WTC11 (cell line): ENCODE results near the gene CA10.

ENCODE experiments used
- ATF1 ChIP-seq: sonication (generic); formaldehyde crosslinking; IDR thresholded peaks from 2 replicates; pipeline ENCODE4 v1.8.1; 2023; ENCODE audit warnings: mild to moderate bottlenecking, moderate library complexity, missing genetic modification reagents
- EMX1 ChIP-seq: fragments of 250-450 bp; sonication (Bioruptor Pico); IDR thresholded peaks from 2 replicates; pipeline ENCODE4 v1.8.0; 2021; ENCODE audit warnings: mild to moderate bottlenecking
- NFYB ChIP-seq: sonication (generic); formaldehyde crosslinking; conservative IDR thresholded peaks from 2 replicates; pipeline ENCODE4 v1.8.0; 2022; ENCODE audit warnings: low read depth, missing genetic modification reagents
- NR3C1 ChIP-seq: sonication (generic); formaldehyde crosslinking; conservative IDR thresholded peaks from 2 replicates; pipeline ENCODE4 v1.8.1; 2023; ENCODE audit warnings: low read depth, mild to moderate bottlenecking, missing genetic modification reagents
- SP1 ChIP-seq: sonication (generic); formaldehyde crosslinking; conservative IDR thresholded peaks from 2 replicates; pipeline ENCODE4 v1.8.1; 2022; ENCODE audit warnings: missing genetic modification reagents
- TEAD4 ChIP-seq: sonication (generic); formaldehyde crosslinking; IDR thresholded peaks from 2 replicates; pipeline ENCODE4 v1.8.0; 2022; ENCODE audit warnings: mild to moderate bottlenecking, missing genetic modification reagents
- ZNF396 ChIP-seq: fragments of 250-450 bp; sonication (Bioruptor Pico); IDR thresholded peaks from 2 replicates; pipeline ENCODE4 v1.8.0; 2021; ENCODE audit warnings: mild to moderate bottlenecking, moderate library complexity, borderline replicate concordance
- TF ChIP-seq, protein P1 (sequence below): fragments of 200-600 bp; IDR thresholded peaks from 2 replicates; pipeline ENCODE4 v1.8.0; 2022; ENCODE audit warnings: antibody characterized with exemption
- TF ChIP-seq, protein P2 (sequence below): sonication (generic); formaldehyde crosslinking; IDR thresholded peaks from 2 replicates; pipeline ENCODE4 v1.8.1; 2022; ENCODE audit warnings: low read depth, mild to moderate bottlenecking, moderate library complexity, missing genetic modification reagents, borderline replicate concordance
- TF ChIP-seq, protein P3 (sequence below): sonication (generic); formaldehyde crosslinking; IDR thresholded peaks from 2 replicates; pipeline ENCODE4 v1.8.0; 2022; ENCODE audit warnings: missing genetic modification reagents
- TF ChIP-seq, protein P4 (sequence below): sonication (generic); formaldehyde crosslinking; IDR thresholded peaks from 2 replicates; pipeline ENCODE4 v1.8.0; 2022; ENCODE audit warnings: mild to moderate bottlenecking, missing genetic modification reagents
- TF ChIP-seq, protein P5 (sequence below): sonication (generic); formaldehyde crosslinking; conservative IDR thresholded peaks from 2 replicates; pipeline ENCODE4 v1.8.1; 2022; ENCODE audit warnings: mild to moderate bottlenecking, missing genetic modification reagents

DNA sequence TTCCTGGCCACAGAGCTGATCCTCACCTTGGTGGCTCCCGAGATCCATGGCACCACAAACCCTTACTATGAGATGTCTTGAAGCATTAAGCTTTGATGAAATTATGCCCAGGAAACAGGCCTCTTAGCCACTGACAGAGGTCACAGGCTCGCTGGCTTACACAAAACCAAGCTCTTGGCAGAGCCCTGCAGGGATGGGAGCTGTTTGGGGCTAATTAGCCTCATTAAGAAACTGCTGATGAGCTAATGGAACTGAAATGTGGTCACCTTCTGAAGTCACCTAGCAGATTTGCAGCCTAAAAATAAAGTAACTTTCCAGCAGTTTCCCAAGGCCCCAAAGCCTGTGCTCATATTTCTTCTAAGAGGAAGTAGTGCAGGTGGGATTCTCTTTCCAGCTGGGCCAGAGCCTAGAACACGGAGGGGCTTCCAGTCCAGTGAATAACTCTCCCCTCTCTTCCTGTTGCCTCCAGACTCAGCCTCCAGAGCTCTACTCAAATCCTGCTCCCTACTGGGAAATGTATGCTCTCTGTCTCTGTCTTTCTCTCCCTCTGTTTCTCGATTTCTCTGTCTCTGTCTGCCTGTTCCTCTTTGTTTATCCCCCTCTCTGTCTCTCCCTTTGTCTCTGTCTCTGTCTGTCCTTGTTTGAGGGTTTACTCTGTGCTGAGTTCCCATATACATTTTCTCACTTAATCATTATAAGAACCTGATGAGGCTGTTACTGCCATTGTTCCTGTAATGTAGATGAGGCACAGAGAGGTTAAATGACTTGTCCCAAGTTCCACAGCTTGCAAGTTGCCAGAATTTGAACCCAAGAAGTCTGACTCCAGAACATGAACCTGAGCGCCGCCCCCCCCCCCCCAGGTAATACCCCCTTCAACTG is 338.9 kb downstream of the CA10 start:
- TF ChIP-seq ATF1 (CRISPR knock-in tag): no peak
- TF ChIP-seq TEAD4 (CRISPR knock-in tag): no peak
- TF ChIP-seq, protein P1, sequence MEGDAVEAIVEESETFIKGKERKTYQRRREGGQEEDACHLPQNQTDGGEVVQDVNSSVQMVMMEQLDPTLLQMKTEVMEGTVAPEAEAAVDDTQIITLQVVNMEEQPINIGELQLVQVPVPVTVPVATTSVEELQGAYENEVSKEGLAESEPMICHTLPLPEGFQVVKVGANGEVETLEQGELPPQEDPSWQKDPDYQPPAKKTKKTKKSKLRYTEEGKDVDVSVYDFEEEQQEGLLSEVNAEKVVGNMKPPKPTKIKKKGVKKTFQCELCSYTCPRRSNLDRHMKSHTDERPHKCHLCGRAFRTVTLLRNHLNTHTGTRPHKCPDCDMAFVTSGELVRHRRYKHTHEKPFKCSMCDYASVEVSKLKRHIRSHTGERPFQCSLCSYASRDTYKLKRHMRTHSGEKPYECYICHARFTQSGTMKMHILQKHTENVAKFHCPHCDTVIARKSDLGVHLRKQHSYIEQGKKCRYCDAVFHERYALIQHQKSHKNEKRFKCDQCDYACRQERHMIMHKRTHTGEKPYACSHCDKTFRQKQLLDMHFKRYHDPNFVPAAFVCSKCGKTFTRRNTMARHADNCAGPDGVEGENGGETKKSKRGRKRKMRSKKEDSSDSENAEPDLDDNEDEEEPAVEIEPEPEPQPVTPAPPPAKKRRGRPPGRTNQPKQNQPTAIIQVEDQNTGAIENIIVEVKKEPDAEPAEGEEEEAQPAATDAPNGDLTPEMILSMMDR: no peak
- no peak for TF ChIP-seq SP1 (CRISPR knock-in tag)
- TF ChIP-seq ZNF396 (CRISPR knock-in tag): no peak
- TF ChIP-seq, protein P2, sequence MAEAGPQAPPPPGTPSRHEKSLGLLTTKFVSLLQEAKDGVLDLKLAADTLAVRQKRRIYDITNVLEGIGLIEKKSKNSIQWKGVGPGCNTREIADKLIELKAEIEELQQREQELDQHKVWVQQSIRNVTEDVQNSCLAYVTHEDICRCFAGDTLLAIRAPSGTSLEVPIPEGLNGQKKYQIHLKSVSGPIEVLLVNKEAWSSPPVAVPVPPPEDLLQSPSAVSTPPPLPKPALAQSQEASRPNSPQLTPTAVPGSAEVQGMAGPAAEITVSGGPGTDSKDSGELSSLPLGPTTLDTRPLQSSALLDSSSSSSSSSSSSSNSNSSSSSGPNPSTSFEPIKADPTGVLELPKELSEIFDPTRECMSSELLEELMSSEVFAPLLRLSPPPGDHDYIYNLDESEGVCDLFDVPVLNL (CRISPR knock-in tag): no peak
- no peak for TF ChIP-seq NR3C1
- no peak for TF ChIP-seq NFYB
- TF ChIP-seq, protein P3, sequence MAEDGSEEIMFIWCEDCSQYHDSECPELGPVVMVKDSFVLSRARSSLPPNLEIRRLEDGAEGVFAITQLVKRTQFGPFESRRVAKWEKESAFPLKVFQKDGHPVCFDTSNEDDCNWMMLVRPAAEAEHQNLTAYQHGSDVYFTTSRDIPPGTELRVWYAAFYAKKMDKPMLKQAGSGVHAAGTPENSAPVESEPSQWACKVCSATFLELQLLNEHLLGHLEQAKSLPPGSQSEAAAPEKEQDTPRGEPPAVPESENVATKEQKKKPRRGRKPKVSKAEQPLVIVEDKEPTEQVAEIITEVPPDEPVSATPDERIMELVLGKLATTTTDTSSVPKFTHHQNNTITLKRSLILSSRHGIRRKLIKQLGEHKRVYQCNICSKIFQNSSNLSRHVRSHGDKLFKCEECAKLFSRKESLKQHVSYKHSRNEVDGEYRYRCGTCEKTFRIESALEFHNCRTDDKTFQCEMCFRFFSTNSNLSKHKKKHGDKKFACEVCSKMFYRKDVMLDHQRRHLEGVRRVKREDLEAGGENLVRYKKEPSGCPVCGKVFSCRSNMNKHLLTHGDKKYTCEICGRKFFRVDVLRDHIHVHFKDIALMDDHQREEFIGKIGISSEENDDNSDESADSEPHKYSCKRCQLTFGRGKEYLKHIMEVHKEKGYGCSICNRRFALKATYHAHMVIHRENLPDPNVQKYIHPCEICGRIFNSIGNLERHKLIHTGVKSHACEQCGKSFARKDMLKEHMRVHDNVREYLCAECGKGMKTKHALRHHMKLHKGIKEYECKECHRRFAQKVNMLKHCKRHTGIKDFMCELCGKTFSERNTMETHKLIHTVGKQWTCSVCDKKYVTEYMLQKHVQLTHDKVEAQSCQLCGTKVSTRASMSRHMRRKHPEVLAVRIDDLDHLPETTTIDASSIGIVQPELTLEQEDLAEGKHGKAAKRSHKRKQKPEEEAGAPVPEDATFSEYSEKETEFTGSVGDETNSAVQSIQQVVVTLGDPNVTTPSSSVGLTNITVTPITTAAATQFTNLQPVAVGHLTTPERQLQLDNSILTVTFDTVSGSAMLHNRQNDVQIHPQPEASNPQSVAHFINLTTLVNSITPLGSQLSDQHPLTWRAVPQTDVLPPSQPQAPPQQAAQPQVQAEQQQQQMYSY (CRISPR knock-in tag): no peak
- TF ChIP-seq, protein P4, sequence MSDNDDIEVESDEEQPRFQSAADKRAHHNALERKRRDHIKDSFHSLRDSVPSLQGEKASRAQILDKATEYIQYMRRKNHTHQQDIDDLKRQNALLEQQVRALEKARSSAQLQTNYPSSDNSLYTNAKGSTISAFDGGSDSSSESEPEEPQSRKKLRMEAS: no peak
- TF ChIP-seq, protein P5, sequence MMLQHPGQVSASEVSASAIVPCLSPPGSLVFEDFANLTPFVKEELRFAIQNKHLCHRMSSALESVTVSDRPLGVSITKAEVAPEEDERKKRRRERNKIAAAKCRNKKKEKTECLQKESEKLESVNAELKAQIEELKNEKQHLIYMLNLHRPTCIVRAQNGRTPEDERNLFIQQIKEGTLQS (CRISPR knock-in tag): no peak
- no peak for TF ChIP-seq EMX1 (CRISPR knock-in tag)
